Measurements from ENCODE around the gene ANP32A. TPM values are rescaled to one million over a fixed set of nuclear protein-coding genes. Genes with fewer than 3 reads are reported as not detected.
A peak's percentile ranks its signal among the peaks of the same experiment; 100 is the strongest.

ANP32A gene
- total and polyA plus RNA-seq, 2 experiments from 2014 or later = 59.4 to 114 TPM

GRCh38 chr15:68821190-68821840 is 620 bp upstream of the ANP32A start:
- Histone ChIP-seq H3K79me2 (peaks cover 59% of the 10 kb centered on the region), H3K36me3 (replicated peaks; ENCODE audit: insufficient read depth, low read depth) (no peaks in the 10 kb centered on the region), H3K4me2 (peak overlapping the region; percentile 83), H4K20me1 (ENCODE audit: insufficient read depth, poor library complexity, severe bottlenecking) (peaks cover under 1% of the 10 kb centered on the region), H3K27ac (peak overlapping the region; percentile 65), H3K27me3 (no peaks in the 10 kb centered on the region), H3K4me3 (peak overlapping the region; percentile 51), H3K4me1 (ENCODE audit: insufficient read depth) (peaks cover 9% of the 10 kb centered on the region), H2AFZ (peak overlapping the region; percentile 34), H3K9me2 (replicated peaks; ENCODE audit: insufficient read depth) (no peaks in the 10 kb centered on the region), H3K9me3 (ENCODE audit: low read depth) (no peaks in the 10 kb centered on the region)
- WGBS (ENCODE audit: low lambda C conversion rate, missing lambda C conversion rate) = under 1% methylated on average over 12 of the region's 60 CpGs
- no peak for DNase-seq (ENCODE audit: low spot score)
- TF ChIP-seq EZH2phosphoT487 (IDR thresholded peaks at IDR 0.05; ENCODE audit: low read depth, severe bottlenecking, unreplicated experiment) (no peak), EZH2 (IDR thresholded peaks at IDR 0.05; ENCODE audit: borderline replicate concordance) (no peak)
- TF ChIP-seq, protein P1, sequence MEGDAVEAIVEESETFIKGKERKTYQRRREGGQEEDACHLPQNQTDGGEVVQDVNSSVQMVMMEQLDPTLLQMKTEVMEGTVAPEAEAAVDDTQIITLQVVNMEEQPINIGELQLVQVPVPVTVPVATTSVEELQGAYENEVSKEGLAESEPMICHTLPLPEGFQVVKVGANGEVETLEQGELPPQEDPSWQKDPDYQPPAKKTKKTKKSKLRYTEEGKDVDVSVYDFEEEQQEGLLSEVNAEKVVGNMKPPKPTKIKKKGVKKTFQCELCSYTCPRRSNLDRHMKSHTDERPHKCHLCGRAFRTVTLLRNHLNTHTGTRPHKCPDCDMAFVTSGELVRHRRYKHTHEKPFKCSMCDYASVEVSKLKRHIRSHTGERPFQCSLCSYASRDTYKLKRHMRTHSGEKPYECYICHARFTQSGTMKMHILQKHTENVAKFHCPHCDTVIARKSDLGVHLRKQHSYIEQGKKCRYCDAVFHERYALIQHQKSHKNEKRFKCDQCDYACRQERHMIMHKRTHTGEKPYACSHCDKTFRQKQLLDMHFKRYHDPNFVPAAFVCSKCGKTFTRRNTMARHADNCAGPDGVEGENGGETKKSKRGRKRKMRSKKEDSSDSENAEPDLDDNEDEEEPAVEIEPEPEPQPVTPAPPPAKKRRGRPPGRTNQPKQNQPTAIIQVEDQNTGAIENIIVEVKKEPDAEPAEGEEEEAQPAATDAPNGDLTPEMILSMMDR (IDR thresholded peaks at IDR 0.05; ENCODE audit: poor library complexity) = no peak

DNA sequence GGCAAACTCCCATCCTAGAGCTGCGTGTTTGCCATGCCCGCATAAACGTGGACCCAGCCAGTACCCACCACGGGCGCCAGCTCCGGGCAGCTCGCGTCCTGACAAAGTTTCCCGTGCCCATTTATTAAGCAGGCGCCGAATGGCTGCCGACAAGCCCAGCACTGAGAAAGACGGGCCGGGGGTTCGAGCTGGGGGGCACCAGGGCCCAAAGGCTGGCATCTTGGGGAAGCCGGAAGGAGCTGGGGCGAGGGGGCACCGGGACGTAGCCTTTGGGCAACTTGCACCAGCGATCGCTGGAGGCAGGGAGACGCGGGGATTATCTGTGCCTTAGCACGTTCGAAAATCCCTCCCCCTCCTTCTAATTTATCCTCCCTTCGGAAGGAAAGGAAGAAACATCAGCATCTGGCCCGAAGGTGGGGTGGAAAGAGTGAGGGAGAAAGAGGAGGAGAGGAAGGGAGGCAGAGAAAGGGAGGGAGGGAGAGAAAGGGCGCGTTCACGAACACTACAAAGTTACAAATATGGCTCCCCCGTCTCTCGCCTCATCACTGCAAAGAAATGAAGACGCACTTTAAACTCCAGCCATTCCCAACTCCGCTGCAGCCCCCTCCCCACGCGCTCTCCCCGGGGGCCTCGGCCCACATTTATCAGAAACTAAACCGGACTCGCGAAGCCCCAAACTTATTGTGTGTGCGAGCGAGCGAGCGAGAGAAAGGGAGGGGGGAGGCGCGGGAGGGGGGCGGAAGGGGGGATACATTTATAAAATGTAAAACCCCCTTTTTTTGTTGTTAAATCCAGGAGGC is 1.0 kb downstream of the ANP32A start:
- WGBS (ENCODE audit: low lambda C conversion rate, missing lambda C conversion rate) = 2% methylated on average over 41 of the region's 48 CpGs
- peaks cover 10% of the 10 kb centered on the region for H4K20me1 ChIP-seq (ENCODE audit: insufficient read depth, poor library complexity, severe bottlenecking)
- no peaks in the 10 kb centered on the region for H3K9me2 ChIP-seq (replicated peaks; ENCODE audit: insufficient read depth)
- peaks cover 75% of the 10 kb centered on the region for H3K79me2 ChIP-seq
- no peaks in the 10 kb centered on the region for H3K36me3 ChIP-seq (replicated peaks; ENCODE audit: insufficient read depth, low read depth)
- H3K27me3 ChIP-seq = no peaks in the 10 kb centered on the region
- peak overlapping the region; percentile 96 for H3K4me3 ChIP-seq
- H3K4me2 ChIP-seq = peak overlapping the region; percentile 82
- H2AFZ ChIP-seq = peak overlapping the region; percentile 39
- DNase-seq (ENCODE audit: low spot score) = peak; percentile 67
- peak overlapping the region; percentile 99 for H3K27ac ChIP-seq
- peaks cover 25% of the 10 kb centered on the region for H3K4me1 ChIP-seq (ENCODE audit: insufficient read depth)
- no peak for TF ChIP-seq EZH2phosphoT487 (IDR thresholded peaks at IDR 0.05; ENCODE audit: low read depth, severe bottlenecking, unreplicated experiment)
- TF ChIP-seq, protein P1 (IDR thresholded peaks at IDR 0.05; ENCODE audit: poor library complexity) = no peak
- no peak for TF ChIP-seq EZH2 (IDR thresholded peaks at IDR 0.05; ENCODE audit: borderline replicate concordance)
- no peaks in the 10 kb centered on the region for H3K9me3 ChIP-seq (ENCODE audit: low read depth)

DNA sequence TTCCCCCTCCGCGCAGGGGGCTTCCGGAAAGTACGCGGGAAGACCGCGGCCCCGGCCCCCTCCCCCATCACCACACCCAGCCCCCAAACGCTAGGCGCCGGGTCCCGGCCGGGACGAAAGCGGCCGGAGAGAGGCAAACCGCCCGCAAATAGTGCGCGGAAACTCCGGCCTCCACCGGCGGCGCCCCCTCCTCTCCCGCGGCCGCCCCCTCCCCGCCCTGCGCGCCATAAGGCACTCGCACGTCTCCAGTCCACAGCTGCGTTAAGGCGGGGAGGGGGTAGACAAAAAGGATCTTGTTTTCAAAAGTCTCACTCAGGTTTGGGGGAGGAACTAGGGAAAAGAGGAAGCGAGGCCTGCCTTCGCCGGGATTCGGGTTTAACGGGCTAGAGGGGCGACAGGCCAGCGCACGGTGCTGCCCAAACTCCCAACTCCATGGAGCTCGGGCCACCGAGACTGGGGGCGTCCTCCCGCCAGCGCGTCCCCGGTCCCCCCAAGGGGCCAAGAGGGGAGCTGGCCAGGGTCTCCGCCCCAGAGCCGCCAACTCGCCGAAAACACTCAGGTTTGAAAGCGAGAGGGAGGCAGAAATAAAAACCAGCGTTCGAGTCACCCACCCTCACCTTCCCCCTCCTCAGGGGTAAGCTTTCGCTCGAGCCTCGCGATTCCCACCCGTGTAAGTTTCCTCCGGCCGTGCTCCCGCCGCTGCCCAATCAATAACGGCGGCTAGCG is 1.8 kb downstream of the ANP32A start:
- Histone ChIP-seq H3K4me3 (peak overlapping the region; percentile 96), H2AFZ (peak overlapping the region; percentile 64), H3K27ac (peak overlapping the region; percentile 99), H3K36me3 (replicated peaks; ENCODE audit: insufficient read depth, low read depth) (no peaks in the 10 kb centered on the region), H4K20me1 (ENCODE audit: insufficient read depth, poor library complexity, severe bottlenecking) (peaks cover 18% of the 10 kb centered on the region), H3K79me2 (peaks cover 77% of the 10 kb centered on the region), H3K9me3 (ENCODE audit: low read depth) (no peaks in the 10 kb centered on the region), H3K27me3 (no peaks in the 10 kb centered on the region), H3K4me1 (ENCODE audit: insufficient read depth) (peaks cover 29% of the 10 kb centered on the region), H3K4me2 (peak overlapping the region; percentile 82), H3K9me2 (replicated peaks; ENCODE audit: insufficient read depth) (no peaks in the 10 kb centered on the region)
- peak; percentile 69 for DNase-seq (ENCODE audit: low spot score)
- 2% methylated on average over 36 of the region's 68 CpGs for WGBS (ENCODE audit: low lambda C conversion rate, missing lambda C conversion rate)
- TF ChIP-seq EZH2 (IDR thresholded peaks at IDR 0.05; ENCODE audit: borderline replicate concordance) (no peak), EZH2phosphoT487 (IDR thresholded peaks at IDR 0.05; ENCODE audit: low read depth, severe bottlenecking, unreplicated experiment) (no peak)
